Vagina (tissue), 2 donors: ENCODE results near the gene MAGEF1.

Source experiments
- CTCF ChIP-seq, 3 experiments: fragments of 450-650 bp in 2 of 3; fragments of 200-600 bp in 1 of 3; sonication (generic) in 1 of 3; IDR thresholded peaks; one replicate each; pipeline ENCODE4 v1.5.1; 2017 to 2019; ENCODE audit warnings: antibody characterized with exemption in 3 of 3, mild to moderate bottlenecking in 2 of 3, moderate library complexity in 2 of 3
- POLR2A ChIP-seq, 2 donors: fragments of 450-650 bp; IDR thresholded peaks; one replicate each; pipeline ENCODE4 v1.6.1; 2017; ENCODE audit warnings: antibody characterized with exemption in 2 of 2, mild to moderate bottlenecking in 2 of 2, moderate library complexity in 2 of 2
- POLR2AphosphoS5 ChIP-seq, 2 donors: sonication (generic); formaldehyde crosslinking; IDR thresholded peaks; one replicate each; pipeline ENCODE4 v1.9.0; 2017; ENCODE audit warnings: antibody characterized with exemption in 2 of 2, mild to moderate bottlenecking in 2 of 2, low read depth in 1 of 2; ENCODE audit not compliant: insufficient read depth in 1 of 2

DNA sequence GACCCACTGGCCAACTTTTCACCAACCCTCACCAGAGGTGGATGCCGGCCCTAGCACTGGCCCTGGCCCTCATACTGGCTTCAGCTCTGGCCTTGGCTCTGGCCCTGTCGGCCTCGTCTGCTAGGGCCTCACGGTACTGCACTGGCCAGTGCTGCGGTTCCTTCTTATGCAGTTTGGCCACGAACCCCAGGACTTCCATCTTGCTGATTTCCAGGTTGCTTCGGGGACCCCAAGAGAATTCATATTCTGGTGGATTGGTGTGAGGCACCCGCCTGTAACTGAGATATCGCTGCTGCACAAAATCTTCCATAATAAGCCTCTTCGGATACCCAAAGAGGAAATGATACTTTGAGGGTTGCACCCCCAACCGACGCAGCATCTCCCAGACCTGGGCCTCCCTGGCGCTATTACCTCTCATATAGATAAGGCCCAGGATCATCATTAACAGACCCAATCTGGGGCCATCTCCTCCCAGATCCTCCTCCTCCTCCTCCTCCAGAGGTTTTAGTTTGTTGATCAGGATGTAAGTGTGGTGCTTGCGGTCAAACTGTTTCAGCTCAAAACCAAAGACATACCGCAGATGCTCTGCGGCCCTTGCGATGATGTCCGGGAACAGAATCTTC lies 883 bp downstream of the MAGEF1 start:
- TF ChIP-seq CTCF (IDR thresholded peaks at IDR 0.05) (no peak), POLR2A (IDR thresholded peaks at IDR 0.05) (no peak), POLR2AphosphoS5 (IDR thresholded peaks at IDR 0.05; ENCODE audit: insufficient read depth in 1 of 2, low read depth in 1 of 2) (no peak)
